ENCODE results near the gene ACADVL. TPM values are rescaled to one million over a fixed set of nuclear protein-coding genes. Genes with fewer than 3 reads are reported as not detected.

ACADVL gene
- polyA plus RNA-seq, 1 of the 3 experiments (the other 2 are of a cell fraction) = 635 TPM

- ChIA-PET CTCF (interaction anchor here (6.5 kb wide), 1 partner anchor 9 kb away, joined by 44 read pairs; the partner anchor contains the start of genes ACADVL and DLG4), POLR2A (interaction anchor here (1.3 kb wide), 1 partner anchor 8 kb away, joined by 8 read pairs; the partner anchor contains the start of gene ACADVL)
- Histone ChIP-seq H3K36me3 (replicated peaks in 1 of 2; ENCODE audit: control insufficient read depth in 1 of 2, insufficient read depth in 2 of 2, low read length in 1 of 2) (peaks cover 31 to 65% of the 10 kb centered on the region in 2 experiments), H3K27me3 (ENCODE audit: insufficient read depth) (no peaks in the 10 kb centered on the region), H3K79me2 (ENCODE audit: insufficient read depth) (peaks cover 44% of the 10 kb centered on the region), H3K27ac (ENCODE audit: low read depth in 2 of 2, low read length in 1 of 2) (no peak overlapping the region), H3K4me1 (ENCODE audit: control insufficient read depth in 1 of 2, insufficient read depth in 2 of 2, low read depth in 1 of 2, low read length in 1 of 2) (peaks cover 9 to 10% of the 10 kb centered on the region in 2 experiments; a peak in 3 of 4 replicates), H3K4me3 (ENCODE audit: low read depth in 2 of 2, low read length in 1 of 2) (no peak overlapping the region), H2AFZ (ENCODE audit: low read depth) (no peak overlapping the region), H3K4me2 (no peak overlapping the region), H3K9me3 (no peaks in the 10 kb centered on the region), H4K20me1 (ENCODE audit: insufficient read depth) (peaks cover 29% of the 10 kb centered on the region), H3K9me2 (no peaks in the 10 kb centered on the region), H3F3A (replicated peaks; ENCODE audit: insufficient read depth) (peaks cover 11% of the 10 kb centered on the region), H3K9ac (no peak overlapping the region)
- no peak for TF ChIP-seq TEAD4 (IDR thresholded peaks at IDR 0.05; ENCODE audit: borderline replicate concordance, insufficient read depth)
- no peak for TF ChIP-seq RXRA (IDR thresholded peaks at IDR 0.05; ENCODE audit: borderline replicate concordance, low read depth)
- no peak for TF ChIP-seq FOSL2 (IDR thresholded peaks at IDR 0.05; ENCODE audit: borderline replicate concordance, low read depth)
- no peak for TF ChIP-seq TCF12 (IDR thresholded peaks at IDR 0.05)
- no peak for TF ChIP-seq REST (IDR thresholded peaks at IDR 0.05; ENCODE audit: low read depth, low read length)
- TF ChIP-seq FOXM1 (IDR thresholded peaks at IDR 0.05; ENCODE audit: low read depth) = no peak
- TF ChIP-seq RFX5 (IDR thresholded peaks at IDR 0.05; ENCODE audit: low read length) = no peak
- no peak for TF ChIP-seq SIN3A (IDR thresholded peaks at IDR 0.05; ENCODE audit: borderline replicate concordance, low read depth, low read length)
- no peak for TF ChIP-seq NFIC (IDR thresholded peaks at IDR 0.05; ENCODE audit: borderline replicate concordance)
- no peak for TF ChIP-seq EP300 (IDR thresholded peaks at IDR 0.05; ENCODE audit: borderline replicate concordance in 1 of 2, low read depth in 1 of 2, low read length in 1 of 2)
- no peak for TF ChIP-seq ELF1 (IDR thresholded peaks at IDR 0.05)
- no peak for TF ChIP-seq CHD2 (IDR thresholded peaks at IDR 0.05; ENCODE audit: low read length, partially characterized antibody)
- no peak for TF ChIP-seq GATA2 (CRISPR knock-in tag; IDR thresholded peaks at IDR 0.05)
- TF ChIP-seq SMC3 (IDR thresholded peaks at IDR 0.05; ENCODE audit: low read depth, low read length) = no peak
- TF ChIP-seq MXI1 (IDR thresholded peaks at IDR 0.05; ENCODE audit: low read depth, low read length) = no peak
- DNase-seq = no peak
- WGBS (ENCODE audit: low lambda C conversion rate) = 96% methylated on average over 14 of the region's 14 CpGs
Measured at GRCh38 chr17:7228920-7229319, 9.2 kb downstream of the ACADVL start.

GRCh38 chr17:7229504-7229903 is 9.8 kb downstream of the ACADVL start:
- Histone ChIP-seq H3K27me3 (ENCODE audit: insufficient read depth) (no peaks in the 10 kb centered on the region), H3K9ac (no peak overlapping the region), H3K4me2 (no peak overlapping the region), H3K79me2 (ENCODE audit: insufficient read depth) (peaks cover 47% of the 10 kb centered on the region), H3K36me3 (replicated peaks in 1 of 2; ENCODE audit: control insufficient read depth in 1 of 2, insufficient read depth in 2 of 2, low read length in 1 of 2) (peaks cover 31 to 60% of the 10 kb centered on the region in 2 experiments), H3K4me3 (ENCODE audit: low read depth in 2 of 2, low read length in 1 of 2) (no peak overlapping the region), H3K9me3 (no peaks in the 10 kb centered on the region), H3F3A (replicated peaks; ENCODE audit: insufficient read depth) (peaks cover 11% of the 10 kb centered on the region), H3K4me1 (ENCODE audit: control insufficient read depth in 1 of 2, insufficient read depth in 2 of 2, low read depth in 1 of 2, low read length in 1 of 2) (peaks cover 10% of the 10 kb centered on the region in 2 experiments; a peak in 3 of 4 replicates), H4K20me1 (ENCODE audit: insufficient read depth) (peaks cover 29% of the 10 kb centered on the region), H3K9me2 (no peaks in the 10 kb centered on the region), H2AFZ (ENCODE audit: low read depth) (no peak overlapping the region), H3K27ac (ENCODE audit: low read depth in 2 of 2, low read length in 1 of 2) (no peak overlapping the region)
- WGBS (ENCODE audit: low lambda C conversion rate) = 97% methylated on average over 17 of the region's 19 CpGs
- CTCF ChIA-PET = interaction anchor here (6.5 kb wide), 1 partner anchor 10 kb away, joined by 44 read pairs; the partner anchor contains the start of genes ACADVL and DLG4
- DNase-seq = no peak
- POLR2A ChIA-PET = interaction anchor here (1.3 kb wide), 1 partner anchor 9 kb away, joined by 8 read pairs; the partner anchor contains the start of gene ACADVL
- TF ChIP-seq CHD2 (IDR thresholded peaks at IDR 0.05; ENCODE audit: low read length, partially characterized antibody) (no peak), USF2 (IDR thresholded peaks at IDR 0.05; ENCODE audit: borderline replicate concordance, low read depth, low read length) (no peak), RAD21 (IDR thresholded peaks at IDR 0.05; ENCODE audit: low read length) (no peak), REST (IDR thresholded peaks at IDR 0.05; ENCODE audit: low read depth, low read length) (no peak), YY1 (IDR thresholded peaks at IDR 0.05; ENCODE audit: low read depth) (no peak), GABPA (IDR thresholded peaks at IDR 0.05; ENCODE audit: low read depth) (no peak)
